IMR-90 (cell line): ENCODE data around the gene KIAA0040. TPM values are rescaled to one million over a fixed set of nuclear protein-coding genes. Genes with fewer than 3 reads are reported as not detected.

Source experiments
- ATAC-seq: fragments of 200-7000 bp; cut with Tn5 transposase; 2 replicates; pipeline ENCODE4 v1.9.1; 2020; ENCODE audit warnings: low read depth, mild to moderate bottlenecking, moderate library complexity
- BruUV-seq: library from RNA; stranded (reverse); fragments of 400-500 nt; replicated peaks from 2 replicates; lab custom pipeline; 2021; lab: Mats Ljungman, UMichigan
- CTCF ChIA-PET: fragments of 300-600 bp; formaldehyde crosslinking; extraction: SDS; loops from one replicate; lab custom pipeline; 2021; ENCODE audit warnings: antibody characterized with exemption; lab: Yijun Ruan, JAX
- POLR2A ChIA-PET: fragments of 300-600 bp; sonication (Branson Sonifier 250); formaldehyde crosslinking; loops from one replicate; lab custom pipeline; 2022; ENCODE audit warnings: antibody characterized with exemption; ENCODE audit not compliant: unreplicated experiment; lab: Charles Lee
- DNase-seq: peaks from one replicate; pipeline ENCODE4 v3.0.0; 2013
- H2AFZ ChIP-seq: replicated peaks from 2 replicates; pipeline ENCODE3; 2013; ENCODE audit warnings: low read length, mild to moderate bottlenecking; ENCODE audit not compliant: poor library complexity
- H2AK5ac ChIP-seq: 2 replicates; pipeline ENCODE4 v1.6.1; 2013; ENCODE audit warnings: low read depth, low read length, inconsistent platforms
- H2AK9ac ChIP-seq: replicated peaks from 2 replicates; pipeline ENCODE3; 2013; ENCODE audit warnings: mild to moderate bottlenecking, low read depth, low read length, moderate library complexity; ENCODE audit not compliant: poor library complexity
- H2BK120ac ChIP-seq: 2 replicates; pipeline ENCODE4 v1.6.1; 2013; ENCODE audit warnings: low read depth, low read length, inconsistent platforms
- H2BK15ac ChIP-seq: 3 replicates; pipeline ENCODE4 v1.6.1; 2013; ENCODE audit warnings: low read depth, low read length, inconsistent platforms
- H2BK20ac ChIP-seq: 2 replicates; pipeline ENCODE4 v1.6.1; 2013; ENCODE audit warnings: low read depth, mild to moderate bottlenecking, inconsistent platforms, low read length, moderate library complexity
- H2BK5ac ChIP-seq: 2 replicates; pipeline ENCODE4 v1.6.1; 2013; ENCODE audit warnings: mild to moderate bottlenecking, low read depth, low read length, inconsistent platforms; ENCODE audit not compliant: poor library complexity, severe bottlenecking
- H3K14ac ChIP-seq: replicated peaks from 2 replicates; pipeline ENCODE4 v1.6.1; 2013; ENCODE audit warnings: low read depth, low read length, inconsistent platforms
- H3K18ac ChIP-seq: 2 replicates; pipeline ENCODE4 v1.6.1; 2013; ENCODE audit warnings: low read depth, low read length, control low read depth
- H3K23ac ChIP-seq: 2 replicates; pipeline ENCODE4 v1.6.1; 2013; ENCODE audit warnings: low read depth, low read length, inconsistent platforms
- H3K27ac ChIP-seq: 2 replicates; pipeline ENCODE4 v1.5.1; 2013; ENCODE audit warnings: mild to moderate bottlenecking, control low read depth, low read length; ENCODE audit not compliant: insufficient read depth
- H3K27me3 ChIP-seq: 2 replicates; pipeline ENCODE4 v1.6.1; 2013; ENCODE audit warnings: low read length; ENCODE audit not compliant: control insufficient read depth, insufficient read depth
- H3K36me3 ChIP-seq: 2 replicates; pipeline ENCODE4 v1.6.1; 2013; ENCODE audit warnings: low read length, mixed read lengths; ENCODE audit not compliant: control insufficient read depth, insufficient read depth
- H3K4ac ChIP-seq: 2 replicates; pipeline ENCODE4 v1.6.1; 2013; ENCODE audit warnings: low read depth, low read length, inconsistent platforms
- H3K4me1 ChIP-seq: 2 replicates; pipeline ENCODE4 v1.6.1; 2013; ENCODE audit warnings: low read length, mixed read lengths; ENCODE audit not compliant: control insufficient read depth, insufficient read depth
- H3K4me2 ChIP-seq: 2 replicates; pipeline ENCODE4 v1.6.1; 2013; ENCODE audit warnings: low read depth, mild to moderate bottlenecking, control low read depth, low read length, moderate library complexity
- H3K4me3 ChIP-seq: 2 replicates; pipeline ENCODE4 v1.5.1; 2013; ENCODE audit warnings: low read depth, mild to moderate bottlenecking, control low read depth, low read length, moderate library complexity; ENCODE audit not compliant: insufficient read depth
- H3K56ac ChIP-seq: 2 replicates; pipeline ENCODE4 v1.6.1; 2013; ENCODE audit warnings: low read length, inconsistent platforms; ENCODE audit not compliant: insufficient read depth; ENCODE audit errors: extremely low read depth
- H3K79me1 ChIP-seq, 2 experiments: 2 replicates each; pipeline ENCODE4 v1.6.1; 2013; ENCODE audit warnings: low read length in 2 of 2, inconsistent platforms in 1 of 2, low read depth in 1 of 2
- H3K9ac ChIP-seq: 2 replicates; pipeline ENCODE4 v1.6.1; 2013; ENCODE audit warnings: low read depth, low read length, control low read depth
- H3K9me1 ChIP-seq: 2 replicates; pipeline ENCODE4 v1.6.1; 2013; ENCODE audit warnings: low read length, inconsistent platforms; ENCODE audit not compliant: insufficient read depth
- H3K9me3 ChIP-seq: 2 replicates; pipeline ENCODE4 v1.6.1; 2013; ENCODE audit warnings: low read length; ENCODE audit not compliant: control insufficient read depth, insufficient read depth
- H4K20me1 ChIP-seq: 2 replicates; pipeline ENCODE4 v1.6.1; 2013; ENCODE audit warnings: low read length, inconsistent platforms; ENCODE audit not compliant: insufficient read depth
- H4K5ac ChIP-seq: 2 replicates; pipeline ENCODE4 v1.6.1; 2013; ENCODE audit warnings: mild to moderate bottlenecking, low read depth, low read length, control low read depth
- H4K8ac ChIP-seq, 2 experiments: 2 replicates each; pipeline ENCODE4 v1.6.1; 2013; ENCODE audit warnings: low read depth in 2 of 2, low read length in 2 of 2, control low read depth in 1 of 2, inconsistent platforms in 1 of 2
- H4K91ac ChIP-seq: 2 replicates; pipeline ENCODE4 v1.6.1; 2013; ENCODE audit warnings: low read depth, low read length, inconsistent platforms; ENCODE audit not compliant: insufficient read depth
- FOS ChIP-seq: fragments of 150-350 bp; IDR thresholded peaks from 2 replicates; pipeline ENCODE4 v1.6.1; 2016; ENCODE audit warnings: low read depth, low read length
- RFX5 ChIP-seq: IDR thresholded peaks from 2 replicates; pipeline ENCODE4 v1.8.0; 2012; ENCODE audit warnings: low read depth, mild to moderate bottlenecking, low read length, moderate library complexity
- WGBS, 2 experiments: methylation state at CpG; one replicate each; pipeline versions ENCODE4 v1.1.5 to v1.1.7; 2013; ENCODE audit warnings: missing lambda C conversion rate in 2 of 2; ENCODE audit not compliant: insufficient read length in 1 of 2; ENCODE audit errors: extremely low coverage in 2 of 2; 5-methylcytosine and 5-hydroxymethylcytosine counted together
- dilution Hi-C: fragments of 300-500 bp; cut with HindIII; formaldehyde crosslinking; loops from one replicate; pipeline ENCODE4 v1.14.3; 2018; ENCODE audit warnings: low sequenced_read_pairs; ENCODE audit not compliant: unreplicated experiment
- in situ Hi-C: fragments of 300-500 bp; cut with MboI; formaldehyde crosslinking; loops from 3 replicates; pipeline ENCODE4 v1.14.3; 2019; ENCODE audit warnings: low sequenced_read_pairs, inconsistent platforms, mixed read lengths
- intact Hi-C: fragments of 100-400 bp; cut with micrococcal nuclease; formaldehyde crosslinking; loops from 2 replicates; pipeline ENCODE4 v1.10.0; 2022
- polyA plus RNA-seq, 3 experiments: library from polyadenylated mRNA; depleted of rRNA; stranded (reverse); fragments of >200 nt; gene quantifications; 2 replicates each; pipeline ENCODE4 v1.2.3, GENCODE V29; 2012; ENCODE audit warnings: low replicate concordance in 1 of 3
- total RNA-seq: library from RNA; depleted of rRNA; stranded (reverse); fragments of >200 nt; gene quantifications from 2 replicates; pipeline ENCODE4 v1.2.3, GENCODE V29; 2012
- TF ChIP-seq, protein P1 (sequence below): conservative IDR thresholded peaks from 2 replicates; pipeline ENCODE4 v1.5.1; 2012; ENCODE audit warnings: mild to moderate bottlenecking, low read depth, low read length, improper control_type of control experiment

KIAA0040 gene
- total and polyA plus RNA-seq, 2 of the 4 experiments (the other 2 are of a cell fraction) = 0.05 to 0.18 TPM

DNA sequence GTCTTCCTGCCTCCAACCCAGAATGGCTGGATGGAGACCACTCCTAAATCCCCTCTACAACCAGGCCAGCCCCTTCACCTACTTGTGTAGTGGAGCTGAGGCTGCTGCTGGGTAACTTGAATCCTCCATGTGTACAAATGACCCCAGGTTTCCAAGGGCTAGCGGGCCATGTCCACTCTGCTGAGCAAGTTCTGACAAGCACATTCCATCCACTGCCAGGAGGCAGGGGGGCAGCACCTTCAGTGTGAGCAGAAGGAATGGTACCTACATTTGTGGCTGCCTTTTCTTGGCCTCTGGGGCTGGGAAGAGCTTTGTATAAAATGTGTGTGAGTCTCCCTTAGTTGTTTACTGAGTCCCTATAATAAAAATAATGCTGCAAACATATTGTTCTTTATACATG lies 14.5 kb downstream of the KIAA0040 start:
- Histone ChIP-seq H4K91ac (no peak overlapping the region), H3K36me3 (no peaks in the 10 kb centered on the region), H4K5ac (no peak overlapping the region), H3K9ac (no peak overlapping the region), H3K9me3 (no peaks in the 10 kb centered on the region), H2BK5ac (no peak overlapping the region), H3K9me1 (no peaks in the 10 kb centered on the region), H2AFZ (no peak overlapping the region), H3K4me2 (no peak overlapping the region), H3K79me1 (no peaks in the 10 kb centered on the region), H3K14ac (no peak overlapping the region), H4K8ac (no peak overlapping the region), H2AK9ac (no peak overlapping the region), H2BK15ac (no peak overlapping the region), H3K27ac (no peak overlapping the region), H4K20me1 (no peaks in the 10 kb centered on the region), H2BK20ac (no peak overlapping the region), H2BK120ac (no peak overlapping the region), H3K4ac (no peak overlapping the region), H3K18ac (no peak overlapping the region), H3K23ac (no peak overlapping the region), H3K27me3 (no peaks in the 10 kb centered on the region), H2AK5ac (no peak overlapping the region), H3K4me3 (no peak overlapping the region), H3K4me1 (no peaks in the 10 kb centered on the region), H3K56ac (no peak overlapping the region)
- DNase-seq (no peak), ATAC-seq (no peak)
- intact Hi-C loops = no loop called here
- dilution Hi-C loops = no loop called here
- ChIA-PET POLR2A (no interaction called here), CTCF (no interaction called here)
- no TSS peak for BruUV-seq
- in situ Hi-C loops = no loop called here
- WGBS, 2 experiments = no CpG with 5 or more reads among the region's 1 CpG
- TF ChIP-seq RFX5 (no peak), FOS (no peak)
- TF ChIP-seq, protein P1, sequence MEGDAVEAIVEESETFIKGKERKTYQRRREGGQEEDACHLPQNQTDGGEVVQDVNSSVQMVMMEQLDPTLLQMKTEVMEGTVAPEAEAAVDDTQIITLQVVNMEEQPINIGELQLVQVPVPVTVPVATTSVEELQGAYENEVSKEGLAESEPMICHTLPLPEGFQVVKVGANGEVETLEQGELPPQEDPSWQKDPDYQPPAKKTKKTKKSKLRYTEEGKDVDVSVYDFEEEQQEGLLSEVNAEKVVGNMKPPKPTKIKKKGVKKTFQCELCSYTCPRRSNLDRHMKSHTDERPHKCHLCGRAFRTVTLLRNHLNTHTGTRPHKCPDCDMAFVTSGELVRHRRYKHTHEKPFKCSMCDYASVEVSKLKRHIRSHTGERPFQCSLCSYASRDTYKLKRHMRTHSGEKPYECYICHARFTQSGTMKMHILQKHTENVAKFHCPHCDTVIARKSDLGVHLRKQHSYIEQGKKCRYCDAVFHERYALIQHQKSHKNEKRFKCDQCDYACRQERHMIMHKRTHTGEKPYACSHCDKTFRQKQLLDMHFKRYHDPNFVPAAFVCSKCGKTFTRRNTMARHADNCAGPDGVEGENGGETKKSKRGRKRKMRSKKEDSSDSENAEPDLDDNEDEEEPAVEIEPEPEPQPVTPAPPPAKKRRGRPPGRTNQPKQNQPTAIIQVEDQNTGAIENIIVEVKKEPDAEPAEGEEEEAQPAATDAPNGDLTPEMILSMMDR = no peak
